Measurements from ENCODE around the gene AMOT. TPM values are rescaled to one million over a fixed set of nuclear protein-coding genes. Genes with fewer than 3 reads are reported as not detected.

The AMOT gene
- total RNA-seq, 2 donors from 2014 or later = 4.6 to 6.8 TPM

DNA sequence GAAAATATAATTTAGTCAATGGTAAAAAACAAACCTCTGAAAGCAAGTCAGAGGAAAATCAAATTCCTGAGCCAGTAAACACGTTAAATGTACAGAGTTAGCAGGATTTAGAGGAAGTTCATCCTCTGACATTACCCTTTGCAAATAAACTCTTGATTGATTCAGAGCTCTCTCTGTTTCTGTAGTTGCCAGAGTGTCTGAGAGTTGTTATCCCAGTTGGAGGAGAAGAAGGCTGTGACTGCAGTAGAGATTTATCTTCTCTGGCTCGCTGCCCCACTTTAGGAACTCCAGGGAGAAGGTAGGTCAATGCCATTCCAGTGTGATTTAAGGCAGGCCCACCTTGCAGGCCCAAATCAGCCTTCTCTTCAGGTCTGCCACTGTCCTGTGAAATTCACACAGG, 6.2 kb upstream of the AMOT start:
- Histone ChIP-seq H3K4me3 (no peak overlapping the region), H3K4me1 (no peaks in the 10 kb centered on the region), H3K27ac (no peak overlapping the region), H3K27me3 (no peaks in the 10 kb centered on the region), H3K9me3 (no peaks in the 10 kb centered on the region), H3K36me3 (no peaks in the 10 kb centered on the region)
- DNase-seq (ENCODE audit: low spot score) = no peak
- TF ChIP-seq, protein P1, sequence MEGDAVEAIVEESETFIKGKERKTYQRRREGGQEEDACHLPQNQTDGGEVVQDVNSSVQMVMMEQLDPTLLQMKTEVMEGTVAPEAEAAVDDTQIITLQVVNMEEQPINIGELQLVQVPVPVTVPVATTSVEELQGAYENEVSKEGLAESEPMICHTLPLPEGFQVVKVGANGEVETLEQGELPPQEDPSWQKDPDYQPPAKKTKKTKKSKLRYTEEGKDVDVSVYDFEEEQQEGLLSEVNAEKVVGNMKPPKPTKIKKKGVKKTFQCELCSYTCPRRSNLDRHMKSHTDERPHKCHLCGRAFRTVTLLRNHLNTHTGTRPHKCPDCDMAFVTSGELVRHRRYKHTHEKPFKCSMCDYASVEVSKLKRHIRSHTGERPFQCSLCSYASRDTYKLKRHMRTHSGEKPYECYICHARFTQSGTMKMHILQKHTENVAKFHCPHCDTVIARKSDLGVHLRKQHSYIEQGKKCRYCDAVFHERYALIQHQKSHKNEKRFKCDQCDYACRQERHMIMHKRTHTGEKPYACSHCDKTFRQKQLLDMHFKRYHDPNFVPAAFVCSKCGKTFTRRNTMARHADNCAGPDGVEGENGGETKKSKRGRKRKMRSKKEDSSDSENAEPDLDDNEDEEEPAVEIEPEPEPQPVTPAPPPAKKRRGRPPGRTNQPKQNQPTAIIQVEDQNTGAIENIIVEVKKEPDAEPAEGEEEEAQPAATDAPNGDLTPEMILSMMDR (IDR thresholded peaks at IDR 0.05) = no peak

DNA sequence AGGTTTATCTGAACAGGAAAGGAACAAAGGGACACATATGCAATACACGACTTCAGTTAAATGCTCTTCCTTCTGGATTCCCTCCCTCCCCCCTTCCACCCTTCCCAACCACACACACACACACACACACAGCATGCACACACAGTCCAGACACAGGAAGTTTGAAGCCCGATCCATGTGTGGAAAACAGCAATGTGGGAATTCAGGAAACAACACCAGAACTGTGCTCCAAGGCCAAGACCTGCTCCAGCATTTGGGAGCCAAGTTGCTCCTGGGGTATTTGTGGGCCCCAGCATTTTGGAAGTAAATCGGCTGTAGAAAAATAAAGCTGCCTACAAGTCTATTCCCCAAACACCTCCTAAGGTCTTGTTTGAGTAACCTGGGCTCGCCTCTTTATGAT, 5.6 kb upstream of the AMOT start:
- Histone ChIP-seq H3K4me3 (no peak overlapping the region), H3K27me3 (peaks cover 0 to 3% of the 10 kb centered on the region in 2 donors), H3K4me1 (no peaks in the 10 kb centered on the region), H3K27ac (no peak overlapping the region), H3K36me3 (no peaks in the 10 kb centered on the region), H3K9me3 (no peaks in the 10 kb centered on the region)
- TF ChIP-seq, protein P1 (IDR thresholded peaks at IDR 0.05) = no peak
- DNase-seq (ENCODE audit: low spot score) = no peak

DNA sequence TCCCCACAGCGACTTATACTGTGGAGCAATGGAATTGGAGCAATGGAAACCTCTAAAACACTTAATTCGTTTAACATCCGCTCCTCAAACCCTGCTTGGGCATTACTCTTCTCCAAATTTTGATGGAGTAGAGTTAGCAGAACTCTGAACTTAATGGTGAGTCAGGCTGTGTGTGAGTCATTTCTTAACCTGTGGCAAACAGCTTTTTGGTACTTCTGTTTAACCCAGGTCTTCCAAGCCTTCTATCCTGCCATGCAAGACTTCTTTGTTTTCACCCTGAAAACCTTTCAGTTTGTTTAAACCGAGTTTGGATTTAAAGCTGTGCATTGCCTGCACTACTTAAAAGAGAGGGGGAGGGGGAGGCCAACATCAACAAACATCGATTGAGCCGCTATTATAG, 3.6 kb upstream of the AMOT start:
- Histone ChIP-seq H3K27ac (no peak overlapping the region), H3K4me3 (no peak overlapping the region), H3K9me3 (no peaks in the 10 kb centered on the region), H3K36me3 (no peaks in the 10 kb centered on the region), H3K27me3 (peaks cover 0 to 5% of the 10 kb centered on the region in 2 donors), H3K4me1 (no peaks in the 10 kb centered on the region)
- TF ChIP-seq, protein P1 (IDR thresholded peaks at IDR 0.05) = no peak
- DNase-seq (ENCODE audit: low spot score) = no peak

DNA sequence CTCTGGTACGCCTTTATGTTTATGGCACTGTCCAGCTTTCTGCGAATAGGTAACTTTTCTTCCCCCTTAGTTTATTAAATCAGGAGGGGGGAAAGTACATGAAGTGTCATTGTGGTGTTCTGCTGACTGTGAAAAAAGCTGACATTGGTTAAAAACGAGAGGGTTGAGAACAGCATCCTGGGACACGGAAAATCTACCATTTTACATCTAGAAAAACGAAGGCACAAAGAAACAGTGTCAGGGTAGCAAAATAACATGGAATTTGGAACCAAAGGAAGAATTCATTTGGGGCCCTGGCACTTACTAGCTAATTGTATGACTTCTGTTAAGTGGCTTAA, 1.2 kb upstream of the AMOT start:
- H3K4me3 ChIP-seq = peak overlapping the region; percentile 55 to 66
- no peaks in the 10 kb centered on the region for H3K36me3 ChIP-seq
- peaks cover 0 to 5% of the 10 kb centered on the region in 2 donors for H3K27me3 ChIP-seq
- H3K4me1 ChIP-seq = no peaks in the 10 kb centered on the region
- H3K9me3 ChIP-seq = no peaks in the 10 kb centered on the region
- DNase-seq (ENCODE audit: low spot score) = no peak
- TF ChIP-seq, protein P1 (IDR thresholded peaks at IDR 0.05) = no peak
- no peak overlapping the region for H3K27ac ChIP-seq

DNA sequence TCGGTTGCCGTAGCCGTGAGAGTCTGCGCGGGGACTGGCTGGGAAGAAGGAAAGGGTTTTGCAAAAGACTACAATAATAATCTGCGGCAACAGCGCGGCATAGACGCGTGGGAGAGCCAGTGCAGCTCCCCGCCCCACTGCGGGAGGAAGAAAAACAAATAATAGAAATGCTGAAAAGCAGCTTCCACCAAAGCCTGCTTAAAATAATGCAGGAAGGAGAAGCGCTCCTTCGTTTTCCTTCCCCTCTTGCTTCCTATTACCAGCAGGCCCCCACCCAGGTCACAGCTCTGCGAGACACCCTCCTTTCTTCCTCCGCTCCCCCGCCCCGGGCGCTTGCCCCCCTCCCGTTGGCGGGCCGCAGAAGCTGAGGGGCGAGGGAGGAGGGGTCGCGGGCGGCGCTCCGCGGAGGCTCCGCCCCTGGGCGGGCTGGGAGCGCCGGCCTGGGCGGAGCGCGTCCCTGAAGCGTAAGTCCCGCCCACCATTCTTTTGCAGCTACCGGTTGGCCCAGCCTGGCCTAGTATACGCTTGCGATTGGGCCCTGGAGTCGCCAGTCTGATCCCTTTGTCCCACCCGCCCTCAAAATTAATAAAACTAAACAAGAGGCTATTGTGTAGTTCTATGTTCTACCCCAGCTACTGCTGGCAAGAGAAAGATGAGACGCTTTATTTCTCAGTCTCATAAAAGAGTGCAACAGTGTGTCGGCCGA, 636 bp upstream of the AMOT start:
- peak overlapping the region; percentile 55 to 66 for H3K4me3 ChIP-seq
- H3K4me1 ChIP-seq = no peaks in the 10 kb centered on the region
- no peaks in the 10 kb centered on the region for H3K36me3 ChIP-seq
- H3K27ac ChIP-seq = peak overlapping the region; percentile 67 to 82
- no peaks in the 10 kb centered on the region for H3K9me3 ChIP-seq
- H3K27me3 ChIP-seq = peaks cover 0 to 5% of the 10 kb centered on the region in 2 donors
- peak; percentile 74 for DNase-seq (ENCODE audit: low spot score)
- TF ChIP-seq, protein P1 (IDR thresholded peaks at IDR 0.05) = no peak

DNA sequence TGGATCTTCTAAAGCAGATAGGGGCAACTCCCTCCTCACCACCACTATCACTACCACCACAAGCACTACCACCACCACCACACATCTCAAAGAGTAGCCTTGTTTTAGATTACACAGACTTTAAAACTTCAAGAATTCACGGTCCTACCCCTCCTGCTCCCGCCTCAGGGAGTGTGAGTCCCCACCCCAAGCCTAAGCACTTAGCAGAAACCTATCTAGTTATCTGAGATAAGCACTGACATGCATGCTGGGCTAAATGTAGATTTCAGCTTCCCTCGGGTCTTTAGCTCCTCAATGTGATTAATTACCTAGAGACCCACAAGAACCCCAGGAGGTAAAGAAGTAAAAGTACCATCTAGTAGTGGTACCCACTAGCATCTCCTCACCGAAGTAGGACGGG, 775 bp downstream of the AMOT start:
- H3K36me3 ChIP-seq = no peaks in the 10 kb centered on the region

More for the DNA sequence above, 775 bp downstream of the AMOT start:
- Histone ChIP-seq H3K9me3 (no peaks in the 10 kb centered on the region), H3K27ac (peak overlapping the region in 1 of 2 donors; percentile 82), H3K4me1 (no peaks in the 10 kb centered on the region), H3K4me3 (peak overlapping the region; percentile 55 to 66), H3K27me3 (peaks cover 0 to 5% of the 10 kb centered on the region in 2 donors)
- no peak for DNase-seq (ENCODE audit: low spot score)
- TF ChIP-seq, protein P1 (IDR thresholded peaks at IDR 0.05) = no peak

Measured in right atrium auricular region (tissue), 2 donors.